ENCODE results near the gene PSAPL1.

PSAPL1 gene

DNA sequence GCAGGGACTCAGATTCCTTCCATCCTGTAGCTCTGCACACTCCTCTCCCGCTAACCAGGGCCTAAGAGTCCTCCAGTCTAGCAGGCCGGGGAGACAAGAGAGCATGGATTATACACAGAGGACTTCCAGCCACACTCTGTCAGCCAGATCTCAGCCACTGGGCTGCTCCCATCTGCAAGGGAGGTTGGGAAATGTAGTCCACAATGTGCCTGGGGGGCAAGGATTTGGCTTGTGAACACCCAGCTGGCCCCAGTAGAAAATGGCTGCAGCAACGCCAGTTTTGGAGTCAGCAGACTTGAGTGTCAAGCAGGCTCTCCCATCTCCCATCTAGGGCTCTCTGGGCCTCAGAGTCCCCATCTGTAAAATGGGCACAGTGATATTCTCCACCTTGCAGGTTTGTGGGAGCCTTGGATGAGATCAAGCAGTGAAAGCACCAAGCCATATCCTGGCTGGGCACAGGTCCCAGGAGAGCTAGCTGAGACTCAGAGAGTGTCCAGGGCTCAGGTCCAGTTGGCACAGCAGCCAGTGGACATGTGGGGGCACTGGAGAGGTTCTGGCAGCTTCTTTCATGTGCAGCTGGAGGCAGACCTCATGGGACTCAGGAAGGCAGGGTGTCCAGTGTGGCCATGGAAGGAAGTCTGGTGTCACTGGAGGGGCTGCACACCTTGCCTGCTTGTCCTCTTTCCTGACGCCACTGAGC lies 14.6 kb downstream of the PSAPL1 start:
- no peak for DNase-seq (ENCODE audit: low read depth in 1 of 2, low spot score in 1 of 2)

DNA sequence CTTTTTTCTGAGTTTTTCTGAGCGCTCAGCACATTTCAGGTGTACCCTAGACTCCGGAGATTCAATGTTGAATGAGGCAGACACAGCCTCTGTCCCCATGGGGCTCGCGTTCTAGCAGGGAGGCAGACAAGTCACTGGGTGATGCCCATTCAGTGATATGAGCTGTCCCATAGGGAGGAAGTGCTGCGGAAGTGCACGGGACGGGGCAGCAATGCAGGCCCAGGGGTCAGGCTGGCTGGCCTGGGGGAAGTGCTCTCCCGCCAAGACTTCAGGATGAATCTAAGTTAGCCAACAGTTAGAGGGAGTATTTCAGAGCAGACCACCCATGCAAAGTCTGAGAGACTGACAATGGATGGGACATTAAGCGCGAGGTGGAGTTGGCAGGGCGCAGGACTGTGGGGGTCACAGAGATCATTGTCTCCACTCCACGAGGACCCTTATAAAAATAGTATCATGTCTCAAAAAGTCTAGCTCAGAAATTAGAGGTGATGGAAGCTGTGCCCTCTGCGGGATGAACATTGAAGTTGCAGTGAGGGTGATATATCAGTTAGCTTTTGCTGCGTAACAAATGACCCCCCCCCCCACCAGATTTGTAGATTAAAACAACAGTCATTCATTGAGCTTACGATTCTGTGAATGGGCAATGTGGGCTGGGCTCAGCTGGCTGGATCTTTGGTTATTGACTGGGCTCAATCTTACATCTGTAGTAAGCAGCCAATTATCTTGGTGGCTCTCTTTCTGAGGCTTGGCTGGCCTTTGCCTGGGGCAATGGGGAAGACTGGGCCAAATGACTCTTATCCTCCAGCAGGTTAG lies 16.4 kb downstream of the PSAPL1 start:
- no peak for DNase-seq (ENCODE audit: low read depth in 1 of 2, low spot score in 1 of 2)

DNA sequence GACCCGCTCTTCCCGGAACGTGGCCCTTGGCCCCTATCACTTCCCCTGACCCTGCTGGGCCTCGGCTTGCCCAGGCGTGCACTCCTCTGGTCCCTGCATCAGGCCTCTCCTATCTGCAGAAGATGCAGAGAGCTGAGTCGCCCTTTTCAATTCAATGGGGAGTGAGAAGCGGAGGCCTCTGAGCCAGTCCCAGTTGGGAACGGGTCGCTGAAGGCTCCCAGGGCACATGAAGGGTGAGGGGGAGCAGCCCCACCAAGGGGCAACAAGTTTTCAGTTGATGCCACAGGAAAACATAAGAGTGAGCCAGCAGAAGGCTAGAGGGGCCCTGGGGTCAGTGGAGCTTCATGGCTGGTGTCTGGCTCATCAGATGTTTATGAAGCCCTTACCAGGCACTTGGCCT lies 17.1 kb downstream of the PSAPL1 start:
- DNase-seq (ENCODE audit: low read depth in 1 of 2, low spot score in 1 of 2) = no peak

DNA sequence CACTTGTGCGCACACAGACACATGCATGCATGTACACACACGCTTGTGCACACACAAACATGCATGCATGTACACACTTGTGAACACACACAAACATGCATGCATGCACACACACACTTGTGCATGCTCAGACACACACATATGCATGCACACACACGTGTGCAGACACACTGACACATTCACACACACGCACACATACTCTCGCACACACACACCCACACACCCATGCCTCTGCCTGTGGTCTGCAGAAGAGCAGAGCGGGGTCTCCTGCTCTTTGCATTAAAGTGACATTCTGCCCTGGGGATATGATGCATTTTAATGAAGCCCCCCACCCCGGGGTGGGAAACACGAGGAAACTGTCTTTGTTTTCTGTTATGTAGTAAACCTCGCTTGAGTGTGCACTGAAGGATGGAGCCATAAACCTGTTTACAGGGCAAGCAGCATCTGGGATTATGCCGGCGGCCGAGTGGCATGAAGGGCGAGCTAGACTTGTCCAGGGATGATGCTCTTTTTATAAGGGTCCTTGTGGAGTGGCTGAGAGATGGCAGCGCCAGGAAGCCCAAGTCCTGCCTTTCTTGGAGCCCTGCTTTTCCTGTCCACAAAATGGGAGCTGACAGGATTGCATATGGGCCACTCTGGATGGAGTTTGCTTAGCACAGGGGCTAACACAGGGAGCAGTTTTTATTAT lies 17.8 kb downstream of the PSAPL1 start:
- DNase-seq (ENCODE audit: low read depth in 1 of 2, low spot score in 1 of 2) = no peak

DNA sequence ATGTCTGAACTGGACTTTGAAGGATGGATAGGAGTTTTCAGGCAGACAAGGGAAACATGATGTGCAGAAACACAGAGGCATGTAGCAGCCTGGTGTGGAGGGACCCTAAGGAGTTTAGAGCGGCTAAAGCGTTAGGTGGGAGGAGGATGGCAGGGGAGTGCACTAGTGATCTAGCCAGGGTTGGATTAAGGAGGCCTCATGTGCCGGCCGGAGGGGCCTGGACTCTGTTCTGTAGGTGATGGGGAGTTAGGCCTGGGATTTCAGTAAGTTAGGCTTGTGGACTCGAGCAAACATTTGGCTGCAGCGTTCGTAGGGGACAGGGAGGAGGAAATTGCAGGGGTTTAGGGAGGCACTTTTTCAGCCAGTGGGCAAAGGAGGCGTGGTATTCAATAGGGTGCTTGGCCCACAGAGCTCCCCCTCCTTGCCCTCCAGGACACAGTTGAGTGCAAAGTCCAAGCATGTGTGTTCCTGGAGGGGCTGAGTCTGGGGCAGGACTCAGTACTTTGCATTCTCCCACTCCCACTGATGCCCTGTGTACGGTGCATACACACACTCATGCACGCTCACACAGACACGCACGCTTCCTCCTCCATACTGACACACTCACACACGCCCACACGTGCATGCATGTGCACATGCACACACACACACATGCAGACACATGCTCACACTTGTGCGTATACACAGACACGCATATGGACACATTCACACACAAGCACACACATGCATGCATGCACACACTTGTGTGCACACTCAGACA lies 18.6 kb downstream of the PSAPL1 start:
- no peak for DNase-seq (ENCODE audit: low read depth in 1 of 2, low spot score in 1 of 2)

DNA sequence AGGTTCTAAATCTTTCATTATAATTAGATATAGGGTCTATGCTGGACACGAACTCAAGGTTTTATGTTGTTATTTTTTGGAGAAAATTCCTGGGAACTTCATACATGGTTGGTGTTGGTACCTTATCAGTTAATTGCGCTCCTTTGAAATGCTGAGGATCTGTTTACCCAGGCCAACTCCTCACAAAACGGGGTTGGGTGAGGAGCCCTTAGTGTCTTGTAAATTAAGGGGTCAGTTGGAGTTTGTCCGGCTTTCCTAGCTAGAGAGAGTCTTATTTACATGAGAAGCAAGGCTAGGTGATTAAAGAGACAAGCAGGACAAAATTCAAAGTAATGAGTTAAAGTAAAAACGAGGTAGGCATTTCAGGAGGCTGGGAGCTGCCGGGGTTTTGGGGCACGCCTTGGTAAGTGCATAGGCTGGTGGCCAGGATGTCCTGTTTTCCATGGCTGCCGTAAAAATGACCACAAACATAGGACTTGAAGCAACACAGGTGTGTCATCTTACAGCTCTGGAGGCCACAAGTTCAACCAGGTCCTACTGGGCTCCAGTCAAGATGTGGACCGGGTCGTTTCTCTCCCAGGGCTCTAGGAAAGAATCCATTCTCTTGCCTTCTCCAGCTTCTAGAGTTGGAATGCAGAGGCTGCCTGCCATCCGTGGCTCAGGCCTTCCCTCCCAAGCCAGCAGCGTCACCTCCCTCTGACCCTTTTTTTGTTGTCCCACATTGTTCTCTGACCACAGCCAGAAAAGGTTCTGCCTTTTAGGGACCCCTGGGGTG lies 19.8 kb downstream of the PSAPL1 start:
- DNase-seq (ENCODE audit: low read depth in 1 of 2, low spot score in 1 of 2) = no peak

DNA sequence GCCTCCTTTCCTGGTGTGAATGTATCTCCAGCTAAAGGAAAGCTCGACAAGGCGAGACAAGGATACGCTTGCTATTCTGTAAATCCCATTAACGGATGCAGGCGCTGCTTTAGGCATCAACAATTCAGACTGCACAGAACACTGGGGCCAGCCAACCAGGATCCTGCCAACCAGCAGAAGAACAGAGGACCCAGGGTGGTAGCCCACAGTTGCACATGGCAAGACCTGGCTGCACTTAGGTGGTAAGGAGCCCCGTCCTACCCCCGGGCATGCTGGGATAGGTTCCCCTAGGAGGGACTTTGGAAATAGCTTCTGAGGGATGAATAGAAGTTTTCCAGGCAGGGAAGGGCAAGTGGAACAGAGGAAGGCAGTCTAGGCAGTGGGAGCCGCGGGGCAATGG lies 20.7 kb downstream of the PSAPL1 start:
- DNase-seq (ENCODE audit: low read depth in 1 of 2, low spot score in 1 of 2) = no peak

DNA sequence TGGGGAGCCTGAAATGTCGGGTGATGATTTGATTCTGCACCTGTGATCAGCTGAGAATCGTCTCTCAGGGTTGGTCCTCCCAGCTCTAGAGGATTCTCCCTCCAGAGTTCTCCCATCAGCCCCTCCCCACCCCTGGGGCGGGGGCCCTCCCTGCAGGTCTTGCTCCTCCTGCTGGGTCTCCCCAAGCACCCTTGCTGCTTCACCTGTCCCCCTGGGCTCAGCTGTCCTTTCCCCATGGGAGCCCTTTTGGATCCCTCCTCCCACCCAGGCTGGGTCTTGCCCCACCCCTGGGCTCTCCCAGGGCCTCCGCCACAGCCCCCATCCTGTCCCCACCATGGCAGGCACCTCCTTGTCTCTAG lies 22.2 kb downstream of the PSAPL1 start:
- no peak for DNase-seq (ENCODE audit: low read depth in 1 of 2, low spot score in 1 of 2)

DNA sequence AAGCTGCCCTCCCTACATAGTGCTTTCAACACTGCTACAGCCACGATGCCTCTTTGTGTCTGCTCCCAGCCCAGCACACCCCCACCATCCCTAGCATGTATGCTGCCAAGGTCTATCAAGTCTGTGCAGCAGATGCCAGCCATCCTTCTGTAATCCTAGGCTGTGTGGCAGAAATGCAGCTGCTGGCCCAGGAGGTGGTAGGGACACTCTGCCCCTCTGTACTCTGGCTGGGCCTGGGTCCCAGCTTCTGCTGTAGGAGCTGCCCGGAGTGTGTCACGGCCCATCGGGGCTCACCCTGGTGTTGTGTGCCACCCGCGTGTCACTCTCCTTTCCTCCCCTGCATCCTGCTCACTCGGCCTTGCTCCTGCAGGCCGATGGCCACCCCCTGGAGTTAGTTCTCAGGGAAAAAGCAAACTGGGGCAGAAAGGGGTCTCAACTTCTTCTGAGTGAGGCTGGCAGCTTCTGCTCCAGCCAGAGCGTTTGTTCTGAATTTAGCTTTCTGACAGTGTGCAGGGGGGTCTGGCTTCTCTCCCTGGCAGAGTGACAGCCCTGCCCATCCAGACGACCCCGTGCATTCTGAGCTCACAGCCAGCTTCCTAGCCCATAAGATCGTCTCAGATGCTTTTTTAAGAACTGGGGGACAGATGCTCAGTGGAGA lies 22.7 kb downstream of the PSAPL1 start:
- no peak for DNase-seq (ENCODE audit: low read depth in 1 of 2, low spot score in 1 of 2)

DNA sequence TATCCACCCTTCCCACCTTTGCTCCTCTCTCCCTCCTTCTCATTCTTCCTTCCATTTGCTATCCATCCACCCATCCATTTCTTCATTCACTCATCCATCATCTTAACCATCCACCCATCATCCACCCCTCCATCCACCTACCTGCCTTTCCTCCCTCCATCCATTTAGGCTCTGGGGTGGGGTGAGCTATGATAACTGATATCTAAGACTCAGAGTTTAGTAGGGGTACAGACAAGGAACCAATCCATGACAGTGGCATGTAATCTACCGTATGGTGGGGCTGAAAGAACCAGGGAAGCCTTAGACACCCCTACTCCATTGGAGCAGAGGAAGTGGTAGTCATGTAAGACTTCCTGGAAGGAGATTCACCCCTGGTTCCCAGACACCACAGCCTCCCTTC lies 23.2 kb downstream of the PSAPL1 start:
- DNase-seq (ENCODE audit: low read depth in 1 of 2, low spot score in 1 of 2) = no peak

DNA sequence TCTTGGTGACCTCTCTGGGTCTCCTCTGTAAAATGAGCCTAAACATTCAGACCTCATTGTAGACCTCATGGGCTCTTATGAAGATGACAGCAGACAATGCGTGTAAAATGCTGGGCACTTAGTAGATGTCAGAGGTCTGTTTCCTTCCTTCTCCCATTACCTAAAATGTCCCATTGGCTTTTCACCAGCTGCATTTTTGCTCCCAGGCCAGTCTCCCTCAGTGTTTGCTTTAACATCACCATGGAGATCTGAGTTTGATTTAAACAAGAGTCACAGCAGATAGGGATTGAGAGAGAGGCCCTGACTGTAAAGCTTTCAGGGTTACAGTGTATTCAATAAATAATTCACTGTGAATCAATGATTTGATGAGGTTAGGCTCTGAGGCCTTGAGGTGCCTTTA lies 24.3 kb downstream of the PSAPL1 start:
- DNase-seq (ENCODE audit: low read depth in 1 of 2, low spot score in 1 of 2) = no peak

DNA sequence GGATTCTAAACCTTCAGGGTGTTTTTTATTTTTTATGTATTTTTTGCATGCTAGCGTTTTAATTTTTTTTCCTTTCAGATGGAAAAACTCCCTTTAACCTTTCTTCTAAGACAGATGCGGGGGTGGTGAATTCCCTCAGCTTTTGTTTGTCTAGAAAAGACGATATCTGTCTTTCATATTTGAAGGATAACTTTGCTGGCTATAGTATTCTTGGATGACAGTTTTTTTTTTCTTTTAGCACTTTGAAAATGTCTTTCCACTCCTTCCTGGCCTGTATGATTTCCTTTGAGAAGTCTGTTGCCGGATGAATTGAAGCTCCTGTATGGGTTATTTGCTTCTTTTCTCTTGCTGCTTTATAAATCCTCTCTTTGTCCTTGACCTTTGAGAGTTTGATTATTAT lies 26.6 kb downstream of the PSAPL1 start:
- no peak for DNase-seq (ENCODE audit: low read depth in 1 of 2, low spot score in 1 of 2)

DNA sequence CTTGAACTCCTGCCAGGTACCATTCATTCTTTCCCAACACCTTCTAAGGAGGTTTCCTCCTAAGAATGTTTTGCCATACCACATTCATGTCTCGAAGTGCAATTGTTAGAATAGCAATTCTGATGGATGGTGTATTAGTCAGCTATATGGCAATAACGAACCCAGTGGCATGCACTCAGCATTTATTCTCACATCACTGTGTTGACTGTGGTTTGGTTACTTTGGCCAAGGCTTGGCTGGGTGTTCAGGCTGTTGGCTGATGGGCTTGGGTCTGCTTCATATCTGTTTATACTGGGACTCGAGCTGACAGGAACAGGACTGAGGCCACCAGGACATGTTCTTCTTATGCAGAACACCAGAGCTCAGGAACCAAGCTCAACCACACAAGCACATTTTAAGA lies 31.7 kb downstream of the PSAPL1 start:
- no peak for DNase-seq (ENCODE audit: low read depth in 1 of 2, low spot score in 1 of 2)

DNA sequence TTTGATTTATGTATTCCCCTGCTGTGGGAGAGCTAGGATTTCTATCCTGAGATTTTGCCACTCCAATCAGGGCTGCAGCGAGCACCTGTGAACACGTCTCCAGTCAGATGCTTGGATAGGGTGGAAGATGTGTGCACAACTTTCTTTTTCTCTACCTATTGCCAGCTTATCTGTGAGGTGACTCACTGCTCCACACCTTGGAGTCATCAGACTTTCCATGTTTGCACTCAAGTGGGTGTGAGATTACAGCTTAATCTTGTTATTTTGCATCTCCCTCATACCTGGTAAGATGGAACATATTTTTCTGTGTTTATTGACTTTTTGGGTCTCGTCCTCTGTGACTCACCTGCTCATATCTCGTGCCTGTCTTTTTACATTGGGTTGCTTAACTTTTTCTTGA lies 32.2 kb downstream of the PSAPL1 start:
- no peak for DNase-seq (ENCODE audit: low read depth in 1 of 2, low spot score in 1 of 2)

DNA sequence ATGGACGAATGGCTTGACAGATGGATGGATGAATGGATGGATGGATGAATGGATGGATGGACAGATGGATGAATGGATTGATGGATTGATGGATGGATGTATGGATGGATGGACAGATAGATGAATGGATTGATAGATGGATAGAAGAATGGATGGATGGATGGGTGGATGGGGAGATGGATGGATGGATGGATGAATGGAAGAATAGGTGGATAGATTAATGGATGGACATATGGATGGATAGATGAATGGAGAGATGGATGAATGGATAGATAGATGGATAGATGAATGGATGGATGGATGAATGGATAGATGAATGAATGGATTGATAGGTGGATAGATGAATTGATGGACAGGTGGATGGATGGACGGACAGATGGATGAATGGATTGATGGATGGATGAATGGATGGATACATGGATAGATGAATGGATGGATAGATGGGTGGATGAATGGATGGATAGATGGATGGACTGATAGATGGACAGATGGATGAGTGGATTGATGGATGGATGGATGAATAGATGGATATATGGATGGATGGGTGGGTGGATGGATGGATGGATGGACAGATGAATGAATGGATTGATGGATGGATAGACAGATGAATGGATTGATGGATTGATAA lies 33.9 kb downstream of the PSAPL1 start:
- no peak for DNase-seq (ENCODE audit: low read depth in 1 of 2, low spot score in 1 of 2)

DNA sequence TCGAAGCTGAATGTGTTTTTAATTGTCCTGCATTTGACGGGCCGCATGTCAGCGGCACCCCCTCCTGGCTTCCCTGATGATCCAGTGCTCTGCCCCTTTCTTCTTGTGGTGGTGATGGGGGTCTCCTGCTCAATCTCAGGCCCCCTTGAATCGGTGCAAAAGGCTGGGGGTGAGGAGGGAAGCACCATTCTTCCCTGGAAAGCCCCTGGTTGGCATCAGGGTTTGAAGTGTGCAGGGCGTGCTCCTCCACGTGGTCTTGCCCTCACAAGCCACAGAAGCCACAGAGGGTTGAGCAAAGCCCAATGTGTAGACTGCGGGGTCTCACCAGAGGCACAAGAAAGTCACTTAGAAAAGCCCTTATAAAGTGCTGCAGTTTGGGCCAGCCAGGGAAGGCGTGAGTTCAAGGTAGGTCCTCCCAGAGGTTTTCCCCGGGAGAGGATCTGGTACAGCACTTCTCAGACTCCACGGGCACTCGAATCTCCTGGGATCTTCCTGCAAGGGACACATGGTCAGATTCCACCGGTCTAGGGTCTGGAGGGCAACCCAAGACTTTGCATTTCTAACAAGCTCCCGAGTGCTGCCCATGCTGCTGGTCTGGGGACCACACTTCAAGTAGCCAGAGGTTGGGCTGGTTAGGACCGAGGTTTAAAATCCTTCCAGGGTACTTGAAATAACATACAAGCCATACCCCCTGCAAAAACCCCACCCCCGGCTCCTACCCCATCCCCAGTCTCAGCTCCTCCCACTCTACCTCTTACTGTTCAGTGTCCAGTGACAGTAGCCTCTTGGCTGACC lies 35.1 kb downstream of the PSAPL1 start:
- no peak for DNase-seq (ENCODE audit: low read depth in 1 of 2, low spot score in 1 of 2)

DNA sequence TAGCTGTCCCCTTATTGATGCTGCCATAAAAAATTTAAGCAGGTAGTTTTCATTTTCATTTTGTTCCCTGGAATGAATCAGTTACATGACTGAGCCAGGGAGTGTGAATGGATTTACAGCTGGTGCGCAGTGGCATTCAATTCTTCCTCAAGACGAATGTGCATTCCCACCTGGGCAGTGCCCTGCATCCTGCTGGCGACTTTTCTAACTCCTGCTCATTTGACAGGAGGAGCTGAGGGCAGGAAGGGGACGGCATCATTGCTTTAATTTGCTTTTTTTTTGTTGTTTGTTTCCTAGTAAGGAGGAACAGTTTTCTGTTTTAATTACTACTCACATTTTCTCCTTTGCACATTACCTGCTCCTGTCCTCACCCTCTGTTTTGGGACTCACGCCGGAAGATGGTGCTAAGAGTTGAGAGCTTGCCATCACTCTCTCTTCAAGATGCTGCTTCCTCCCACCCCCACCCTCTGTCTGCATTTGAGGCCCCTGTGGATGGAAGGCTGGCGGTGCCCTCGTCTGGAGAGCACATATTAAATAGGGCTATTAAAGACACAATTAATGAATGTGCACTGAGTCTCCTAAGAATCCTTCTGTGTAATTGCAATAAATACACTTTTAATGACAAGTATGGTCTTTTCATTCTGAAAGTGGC lies 35.8 kb downstream of the PSAPL1 start:
- no peak for DNase-seq (ENCODE audit: low read depth in 1 of 2, low spot score in 1 of 2)

DNA sequence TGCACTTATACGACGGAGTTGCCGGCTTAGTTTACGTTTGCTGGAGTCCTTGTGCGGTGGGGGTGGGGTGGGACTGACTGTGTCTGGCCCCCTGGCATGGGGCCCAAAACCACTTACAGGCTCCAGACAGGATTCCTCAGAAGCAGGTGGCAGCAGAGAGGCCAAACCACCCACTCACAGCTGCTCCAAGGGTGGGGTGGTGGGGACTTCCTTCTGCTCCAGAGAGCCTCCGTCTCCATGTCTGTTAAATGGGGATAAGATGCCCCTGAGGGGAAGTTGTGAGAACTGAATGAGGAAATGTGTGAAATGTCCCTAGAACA lies 36.7 kb downstream of the PSAPL1 start:
- DNase-seq (ENCODE audit: low read depth in 1 of 2, low spot score in 1 of 2) = no peak

All from stimulated activated CD4-positive, alpha-beta T cell treated with anti-CD3 and anti-CD28 coated beads, Interleukin-15, amount 100 ng/mL, for 1 hour (primary cell).